HFF-Myc (cell line): ENCODE data around the gene SEC14L3.

Experiments
- DNase-seq: peaks from one replicate; pipeline ENCODE4 v3.0.0-alpha.2; 2011; ENCODE audit warnings: low read depth; ENCODE audit errors: extremely low read depth
- H3K4me3 ChIP-seq: replicated peaks from 2 replicates; pipeline ENCODE4 v1.5.1; 2011; ENCODE audit warnings: low read depth, mild to moderate bottlenecking, control low read depth, low read length
- TF ChIP-seq, protein P1 (sequence below): IDR thresholded peaks from 2 replicates; pipeline ENCODE4 v1.5.1; 2012; ENCODE audit warnings: mild to moderate bottlenecking, low read depth, low read length, control low read depth; ENCODE audit errors: missing control alignments

Gene SEC14L3

DNA sequence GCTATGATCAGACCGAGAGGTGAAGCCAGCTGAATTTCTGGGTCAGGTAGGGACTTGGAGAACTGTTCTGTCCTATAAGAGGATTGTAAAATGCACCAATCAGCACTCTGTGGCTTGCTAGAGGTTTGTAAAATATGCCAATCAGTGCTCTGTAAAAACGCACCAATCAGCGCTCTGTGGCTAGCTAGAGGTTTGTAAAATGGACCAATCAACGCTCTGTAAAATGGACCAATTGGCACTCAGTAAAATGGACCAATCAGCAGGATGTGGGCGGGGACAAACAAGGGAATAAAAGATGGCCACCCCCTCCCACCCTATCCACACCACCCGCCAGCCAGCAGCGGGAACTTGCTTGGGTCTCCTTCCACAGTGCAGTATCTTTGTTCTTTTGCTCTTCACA, 40.1 kb upstream of the SEC14L3 start:
- no peak for DNase-seq
- no peak overlapping the region for H3K4me3 ChIP-seq
- TF ChIP-seq, protein P1, sequence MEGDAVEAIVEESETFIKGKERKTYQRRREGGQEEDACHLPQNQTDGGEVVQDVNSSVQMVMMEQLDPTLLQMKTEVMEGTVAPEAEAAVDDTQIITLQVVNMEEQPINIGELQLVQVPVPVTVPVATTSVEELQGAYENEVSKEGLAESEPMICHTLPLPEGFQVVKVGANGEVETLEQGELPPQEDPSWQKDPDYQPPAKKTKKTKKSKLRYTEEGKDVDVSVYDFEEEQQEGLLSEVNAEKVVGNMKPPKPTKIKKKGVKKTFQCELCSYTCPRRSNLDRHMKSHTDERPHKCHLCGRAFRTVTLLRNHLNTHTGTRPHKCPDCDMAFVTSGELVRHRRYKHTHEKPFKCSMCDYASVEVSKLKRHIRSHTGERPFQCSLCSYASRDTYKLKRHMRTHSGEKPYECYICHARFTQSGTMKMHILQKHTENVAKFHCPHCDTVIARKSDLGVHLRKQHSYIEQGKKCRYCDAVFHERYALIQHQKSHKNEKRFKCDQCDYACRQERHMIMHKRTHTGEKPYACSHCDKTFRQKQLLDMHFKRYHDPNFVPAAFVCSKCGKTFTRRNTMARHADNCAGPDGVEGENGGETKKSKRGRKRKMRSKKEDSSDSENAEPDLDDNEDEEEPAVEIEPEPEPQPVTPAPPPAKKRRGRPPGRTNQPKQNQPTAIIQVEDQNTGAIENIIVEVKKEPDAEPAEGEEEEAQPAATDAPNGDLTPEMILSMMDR, result no peak

DNA sequence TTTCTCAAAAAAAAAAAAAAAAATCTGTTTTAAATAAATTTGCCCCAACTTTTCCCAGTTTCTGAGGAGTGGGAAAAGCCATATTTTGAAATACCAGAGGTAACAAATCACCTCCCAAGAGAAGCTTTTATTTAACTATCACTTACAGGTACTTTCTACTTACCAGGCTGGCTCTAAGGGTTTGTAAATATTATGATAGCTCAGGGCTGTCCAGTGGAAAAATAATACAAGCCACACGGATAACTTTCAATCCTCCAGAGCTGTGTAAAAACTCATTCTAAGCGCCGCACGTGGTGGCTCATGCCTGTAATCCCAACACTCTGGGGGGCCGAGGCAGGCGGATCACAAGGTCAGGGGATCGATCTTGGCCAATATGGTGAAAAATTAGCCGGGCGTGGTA, 39.3 kb upstream of the SEC14L3 start:
- DNase-seq, result no peak
- TF ChIP-seq, protein P1, result no peak

DNA sequence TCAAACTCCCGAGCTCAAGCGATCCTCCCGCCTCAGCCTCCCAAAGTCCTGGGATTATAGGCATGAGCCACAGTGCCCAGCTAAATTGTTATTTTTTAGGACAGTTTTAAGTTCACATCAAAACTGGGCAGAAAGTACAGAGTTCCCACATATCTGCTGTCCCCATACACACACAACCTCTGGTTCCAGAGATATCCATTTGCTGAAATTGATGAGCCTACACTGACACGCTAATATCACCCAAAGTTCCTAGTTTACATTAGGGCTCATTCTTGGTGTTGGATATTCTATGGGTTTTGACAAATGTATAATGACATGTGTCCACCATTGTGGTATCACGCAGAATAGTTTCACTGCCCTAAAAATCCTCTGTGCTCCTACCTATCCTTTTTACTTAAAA, 36.4 kb upstream of the SEC14L3 start:
- no peak overlapping the region for H3K4me3 ChIP-seq
- no peak for DNase-seq
- TF ChIP-seq, protein P1, result no peak

More for the DNA sequence above, 39.3 kb upstream of the SEC14L3 start:
- H3K4me3 ChIP-seq, result no peak overlapping the region

DNA sequence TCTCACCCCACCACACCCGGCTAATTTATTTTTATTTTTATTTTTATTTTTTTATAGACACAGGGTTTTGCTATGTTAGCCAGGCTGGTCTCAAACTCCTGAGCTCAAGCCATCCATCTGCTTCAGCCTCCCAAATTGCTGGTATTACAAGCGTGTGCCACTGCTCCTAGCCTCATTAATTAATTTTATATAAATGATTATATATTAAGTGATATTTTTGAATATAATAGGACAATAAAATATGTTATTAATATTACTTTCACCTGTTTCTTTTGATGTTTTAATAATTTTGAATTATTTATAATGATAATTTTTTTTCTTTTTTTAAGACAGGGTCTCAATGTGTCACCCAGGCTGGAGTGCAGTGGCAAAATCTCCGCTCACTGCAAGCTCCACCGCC, 35.9 kb upstream of the SEC14L3 start:
- no peak overlapping the region for H3K4me3 ChIP-seq
- DNase-seq, result no peak
- TF ChIP-seq, protein P1, result no peak

DNA sequence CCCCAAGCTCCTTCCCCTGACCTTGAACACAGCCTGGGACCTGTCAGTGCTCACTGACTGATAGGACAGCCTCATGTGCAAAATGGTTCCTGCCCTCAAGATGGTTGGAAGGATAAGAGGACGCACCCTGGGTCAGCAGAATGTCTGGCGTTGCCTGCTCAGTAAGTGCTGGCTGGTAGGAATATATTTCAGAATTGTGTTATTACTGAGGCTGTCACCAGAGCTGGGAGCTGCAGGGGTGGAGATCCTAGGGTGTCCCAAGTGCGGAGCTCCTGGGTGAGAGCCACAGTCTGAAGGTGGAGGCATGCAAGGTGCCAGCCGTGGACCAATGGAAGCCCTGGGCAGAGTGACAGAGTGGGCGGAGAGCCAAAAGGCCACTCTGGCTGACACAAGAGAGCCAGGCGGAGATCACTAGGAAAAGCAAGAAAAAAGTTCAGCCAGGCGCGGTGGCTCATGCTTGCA, 34.7 kb upstream of the SEC14L3 start:
- TF ChIP-seq, protein P1, result no peak
- H3K4me3 ChIP-seq, result no peak overlapping the region
- no peak for DNase-seq

DNA sequence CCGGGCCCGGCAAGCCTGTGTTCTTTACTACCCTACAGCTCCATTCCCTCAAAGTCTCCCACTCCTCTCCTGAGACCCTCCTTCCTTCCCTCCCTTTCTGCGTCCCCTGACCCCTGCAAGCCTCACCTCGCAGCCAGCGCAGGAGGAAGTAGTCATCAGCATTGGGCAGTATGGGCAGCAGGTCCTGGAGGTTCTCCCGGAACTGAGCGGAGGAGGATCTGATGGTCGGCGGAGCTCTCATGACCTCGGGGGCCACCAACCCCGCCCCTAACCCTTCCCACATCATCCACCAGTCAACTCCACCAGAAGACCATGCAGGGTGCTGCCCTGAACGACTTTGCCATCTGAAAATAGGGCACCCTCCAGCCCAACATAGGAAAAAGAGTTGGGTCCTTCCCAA, 31.7 kb upstream of the SEC14L3 start:
- TF ChIP-seq, protein P1, result no peak
- no peak overlapping the region for H3K4me3 ChIP-seq
- DNase-seq, result no peak

DNA sequence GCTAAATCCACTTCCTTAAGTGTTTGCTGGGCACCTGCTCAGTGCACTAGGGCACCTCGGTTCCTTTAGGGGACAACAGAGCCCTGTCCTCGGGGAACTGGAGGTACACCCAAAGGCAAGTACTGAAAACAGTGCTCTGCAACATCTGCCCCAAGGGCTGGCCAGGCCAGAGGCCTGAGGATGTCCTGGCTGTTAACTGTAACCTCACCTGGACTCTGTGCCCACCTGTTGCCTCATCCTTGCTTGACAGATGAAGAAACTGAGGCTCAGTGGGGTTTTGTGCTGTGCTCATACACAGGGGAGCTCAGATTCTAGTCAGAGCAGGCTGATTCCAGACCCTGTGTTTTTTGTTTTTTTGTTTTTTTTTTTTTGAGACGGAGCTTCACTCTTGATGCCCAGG, 31.1 kb upstream of the SEC14L3 start:
- DNase-seq, result no peak
- no peak overlapping the region for H3K4me3 ChIP-seq
- TF ChIP-seq, protein P1, result no peak
